ENCODE data around the gene GRM8.

DNA sequence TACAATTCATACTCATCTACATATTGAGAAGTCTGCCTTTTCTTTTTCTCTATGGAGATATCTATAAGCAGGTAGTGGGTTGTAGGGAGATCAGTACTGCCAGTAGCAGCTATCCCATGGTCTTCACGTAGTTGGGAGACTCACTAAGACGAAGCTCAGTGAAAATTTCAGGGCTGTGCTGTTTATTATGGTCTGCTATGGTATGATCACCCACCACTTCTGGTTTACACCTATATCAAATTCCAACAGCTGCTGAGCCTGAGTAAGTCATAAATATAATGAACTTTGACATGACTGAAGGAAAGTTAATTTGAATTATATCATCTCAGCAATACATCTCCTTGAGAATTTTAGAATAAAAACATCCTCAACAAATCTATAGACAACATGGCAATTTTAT lies 741.7 kb downstream of the GRM8 start:
- no peak for TF ChIP-seq FOS (IDR thresholded peaks at IDR 0.05; ENCODE audit: borderline replicate concordance, extremely low read depth, insufficient read length)
- TF ChIP-seq, protein P1, sequence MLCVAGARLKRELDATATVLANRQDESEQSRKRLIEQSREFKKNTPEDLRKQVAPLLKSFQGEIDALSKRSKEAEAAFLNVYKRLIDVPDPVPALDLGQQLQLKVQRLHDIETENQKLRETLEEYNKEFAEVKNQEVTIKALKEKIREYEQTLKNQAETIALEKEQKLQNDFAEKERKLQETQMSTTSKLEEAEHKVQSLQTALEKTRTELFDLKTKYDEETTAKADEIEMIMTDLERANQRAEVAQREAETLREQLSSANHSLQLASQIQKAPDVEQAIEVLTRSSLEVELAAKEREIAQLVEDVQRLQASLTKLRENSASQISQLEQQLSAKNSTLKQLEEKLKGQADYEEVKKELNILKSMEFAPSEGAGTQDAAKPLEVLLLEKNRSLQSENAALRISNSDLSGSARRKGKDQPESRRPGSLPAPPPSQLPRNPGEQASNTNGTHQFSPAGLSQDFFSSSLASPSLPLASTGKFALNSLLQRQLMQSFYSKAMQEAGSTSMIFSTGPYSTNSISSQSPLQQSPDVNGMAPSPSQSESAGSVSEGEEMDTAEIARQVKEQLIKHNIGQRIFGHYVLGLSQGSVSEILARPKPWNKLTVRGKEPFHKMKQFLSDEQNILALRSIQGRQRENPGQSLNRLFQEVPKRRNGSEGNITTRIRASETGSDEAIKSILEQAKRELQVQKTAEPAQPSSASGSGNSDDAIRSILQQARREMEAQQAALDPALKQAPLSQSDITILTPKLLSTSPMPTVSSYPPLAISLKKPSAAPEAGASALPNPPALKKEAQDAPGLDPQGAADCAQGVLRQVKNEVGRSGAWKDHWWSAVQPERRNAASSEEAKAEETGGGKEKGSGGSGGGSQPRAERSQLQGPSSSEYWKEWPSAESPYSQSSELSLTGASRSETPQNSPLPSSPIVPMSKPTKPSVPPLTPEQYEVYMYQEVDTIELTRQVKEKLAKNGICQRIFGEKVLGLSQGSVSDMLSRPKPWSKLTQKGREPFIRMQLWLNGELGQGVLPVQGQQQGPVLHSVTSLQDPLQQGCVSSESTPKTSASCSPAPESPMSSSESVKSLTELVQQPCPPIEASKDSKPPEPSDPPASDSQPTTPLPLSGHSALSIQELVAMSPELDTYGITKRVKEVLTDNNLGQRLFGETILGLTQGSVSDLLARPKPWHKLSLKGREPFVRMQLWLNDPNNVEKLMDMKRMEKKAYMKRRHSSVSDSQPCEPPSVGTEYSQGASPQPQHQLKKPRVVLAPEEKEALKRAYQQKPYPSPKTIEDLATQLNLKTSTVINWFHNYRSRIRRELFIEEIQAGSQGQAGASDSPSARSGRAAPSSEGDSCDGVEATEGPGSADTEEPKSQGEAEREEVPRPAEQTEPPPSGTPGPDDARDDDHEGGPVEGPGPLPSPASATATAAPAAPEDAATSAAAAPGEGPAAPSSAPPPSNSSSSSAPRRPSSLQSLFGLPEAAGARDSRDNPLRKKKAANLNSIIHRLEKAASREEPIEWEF (IDR thresholded peaks at IDR 0.05; ENCODE audit: insufficient replicate concordance, low read depth, low read length): no peak

All from GM12878 (cell line).